Stimulated activated naive CD8-positive, alpha-beta T cell treated with anti-CD3 and anti-CD28 coated beads, Interleukin-15, Interleukin-2, amounts not matched to agents 100 ng/mL and 50 ng/mL, for 24 hours (primary cell): ENCODE results near the gene PMM2.
"Not testable (repeated sequence)": the region's sequence is repeated elsewhere in the genome, so short reads cannot be mapped to it uniquely, and the experiment has no call there.

ENCODE experiments used
- H3K27ac Mint-ChIP-seq: one replicate; pipeline ENCODE4 v1.8.0; 2021; ENCODE audit warnings: mild to moderate bottlenecking, mixed read lengths
- H3K27me3 Mint-ChIP-seq: one replicate; pipeline ENCODE4 v1.8.0; 2021; ENCODE audit warnings: mixed read lengths
- H3K36me3 Mint-ChIP-seq: one replicate; pipeline ENCODE4 v1.8.0; 2021; ENCODE audit warnings: low read depth, mixed read lengths
- H3K4me1 Mint-ChIP-seq: one replicate; pipeline ENCODE4 v1.8.0; 2021; ENCODE audit warnings: low read depth, mixed read lengths
- H3K4me3 Mint-ChIP-seq: one replicate; pipeline ENCODE4 v1.8.0; 2021; ENCODE audit warnings: mild to moderate bottlenecking, mixed read lengths
- H3K9me3 Mint-ChIP-seq: one replicate; pipeline ENCODE4 v1.8.0; 2021; ENCODE audit warnings: mixed read lengths

The PMM2 gene

DNA sequence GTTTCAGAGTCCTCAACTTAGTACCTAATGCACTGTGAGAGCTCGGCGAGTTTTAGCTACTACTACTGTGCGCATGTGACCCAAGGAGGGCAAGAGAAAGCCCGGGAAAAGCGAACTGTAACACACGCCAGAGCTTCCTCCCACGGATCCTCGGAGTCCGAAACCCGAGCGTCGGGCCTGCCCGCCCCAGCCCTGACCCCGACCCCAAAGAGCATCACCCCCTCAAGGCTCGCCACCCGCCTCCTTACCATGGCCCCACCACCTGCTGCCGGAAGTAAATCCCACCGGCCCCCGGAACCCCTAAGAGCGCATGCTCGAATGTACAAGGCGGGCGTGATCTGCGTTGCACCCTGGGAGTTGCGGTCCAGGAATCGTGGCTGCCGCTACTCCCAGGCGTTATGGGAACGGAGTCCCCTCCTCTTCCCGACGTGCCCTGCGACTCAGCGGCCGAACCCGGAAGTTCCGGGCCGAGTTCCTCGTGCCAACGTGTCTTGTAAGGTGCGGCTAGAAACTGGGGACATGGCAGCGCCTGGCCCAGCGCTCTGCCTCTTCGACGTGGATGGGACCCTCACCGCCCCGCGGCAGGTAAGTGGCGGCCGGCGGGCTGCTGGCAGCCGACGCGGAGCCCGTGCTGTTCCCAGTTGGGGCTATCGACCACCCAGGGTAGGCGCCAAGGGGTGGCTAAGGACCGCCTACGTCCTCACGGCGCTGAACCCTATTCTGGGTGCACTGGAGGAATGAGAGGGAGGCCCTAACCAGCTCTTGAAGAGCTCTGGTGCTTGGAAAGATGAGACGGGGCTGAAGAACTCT is at the start of gene PMM2, which contains the start of gene TMEM186:
Gene PMM2 (plus strand): TSS at position 476 of the 810 bp plus-strand sequence. CDS start 44 bp downstream, at position 520.
Gene TMEM186 (minus strand): TSS at position 276 of the 810 bp plus-strand sequence. CDS start 25 bp downstream, at position 251.
- Mint-ChIP-seq H3K4me1 (peaks cover 57% of the 10 kb centered on the region), H3K9me3 (no peaks in the 10 kb centered on the region), H3K27me3 (no peaks in the 10 kb centered on the region), H3K27ac (peak within 1 kb of the TSS; percentile 91), H3K36me3 (peaks cover 49% of the 10 kb centered on the region), H3K4me3 (peak within 1 kb of the TSS; percentile 95)

DNA sequence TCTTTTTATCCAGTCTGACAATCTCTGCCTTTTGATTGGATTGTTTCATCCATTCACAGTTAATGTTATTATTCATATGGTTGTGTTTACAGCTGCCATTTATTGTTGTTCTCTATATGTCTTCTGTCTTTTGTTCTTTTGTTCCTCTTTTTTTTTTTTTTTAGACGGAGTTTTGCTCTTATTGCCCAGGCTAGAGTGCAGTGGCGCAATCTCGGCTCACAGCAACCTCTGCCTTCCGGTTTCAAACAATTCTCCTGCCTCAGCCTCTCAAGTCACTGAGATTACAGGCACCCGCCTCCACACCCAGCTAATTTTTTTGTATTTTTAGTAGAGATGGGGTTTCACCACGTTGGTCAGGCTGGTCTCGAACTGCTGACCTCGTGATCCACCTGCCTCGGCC is 48.7 kb upstream of the PMM2 start:
- not testable (repeated sequence) for H3K4me3 Mint-ChIP-seq, H3K9me3 Mint-ChIP-seq, H3K27me3 Mint-ChIP-seq, H3K4me1 Mint-ChIP-seq, H3K27ac Mint-ChIP-seq
- peaks cover 15% of the 10 kb centered on the region for H3K36me3 Mint-ChIP-seq

DNA sequence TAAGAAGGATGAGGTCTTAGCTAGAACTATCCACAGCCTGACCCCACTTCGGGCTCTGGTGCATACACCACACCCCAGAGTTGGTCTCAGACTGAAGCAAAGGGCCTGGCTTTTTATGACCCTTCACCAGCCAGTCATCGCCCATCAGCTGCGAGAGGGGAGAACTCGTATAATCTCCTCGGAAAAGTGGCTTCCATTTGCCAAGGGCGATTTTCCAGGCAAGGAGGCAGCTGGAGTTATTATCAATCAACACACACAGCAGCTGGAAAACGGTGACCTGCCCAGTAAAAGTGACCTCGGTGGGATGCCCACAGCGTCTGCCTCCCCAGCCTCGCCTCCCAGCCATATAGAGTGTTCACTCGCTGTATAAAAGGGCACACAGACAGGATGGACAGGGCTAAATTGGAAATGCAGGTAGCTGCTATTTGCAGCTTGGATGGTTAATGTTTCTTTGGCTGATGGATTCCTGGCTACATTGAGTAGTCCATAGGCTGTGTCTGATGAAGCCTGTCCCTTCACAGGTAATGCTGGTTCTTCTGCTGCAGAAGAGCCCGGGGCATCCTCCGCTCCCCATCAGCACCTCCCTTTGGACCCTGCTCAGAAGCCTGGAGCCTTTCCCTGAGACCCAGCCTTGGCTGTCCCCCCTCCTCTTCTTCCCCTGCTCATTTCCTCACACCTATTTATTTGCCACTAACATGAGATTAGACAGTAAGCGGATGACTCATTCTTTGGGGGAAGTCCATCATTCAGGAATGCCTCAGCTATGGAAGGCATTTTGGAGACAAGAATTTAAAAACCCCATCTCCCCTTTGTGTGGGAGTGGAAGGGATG is 45.9 kb upstream of the PMM2 start:
- Mint-ChIP-seq H3K27ac (no peak overlapping the region), H3K4me3 (no peak overlapping the region), H3K36me3 (peaks cover 11% of the 10 kb centered on the region), H3K4me1 (no peaks in the 10 kb centered on the region), H3K27me3 (no peaks in the 10 kb centered on the region), H3K9me3 (no peaks in the 10 kb centered on the region)

DNA sequence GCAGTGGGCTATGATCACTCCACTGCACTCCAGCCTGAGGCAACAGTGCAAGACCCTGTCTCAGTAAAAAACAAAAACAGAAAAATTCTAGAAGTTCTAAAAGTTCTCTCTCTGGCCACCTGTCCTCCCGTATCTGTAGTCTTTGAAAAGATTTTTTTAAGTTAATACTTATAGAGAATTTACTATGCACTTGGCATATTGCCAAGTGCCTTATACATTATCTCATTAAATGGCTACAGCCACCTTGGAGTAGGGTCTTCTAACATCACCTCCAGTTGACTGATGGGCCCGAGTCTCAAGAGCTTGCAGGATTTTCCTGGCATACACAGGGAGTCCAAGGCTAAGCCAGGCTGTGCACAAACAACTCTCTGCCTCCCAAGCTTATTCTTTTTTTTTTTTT is 44.9 kb upstream of the PMM2 start:
- Mint-ChIP-seq H3K36me3 (peaks cover 11% of the 10 kb centered on the region), H3K27ac (no peak overlapping the region), H3K27me3 (no peaks in the 10 kb centered on the region), H3K4me3 (no peak overlapping the region), H3K9me3 (no peaks in the 10 kb centered on the region), H3K4me1 (no peaks in the 10 kb centered on the region)

DNA sequence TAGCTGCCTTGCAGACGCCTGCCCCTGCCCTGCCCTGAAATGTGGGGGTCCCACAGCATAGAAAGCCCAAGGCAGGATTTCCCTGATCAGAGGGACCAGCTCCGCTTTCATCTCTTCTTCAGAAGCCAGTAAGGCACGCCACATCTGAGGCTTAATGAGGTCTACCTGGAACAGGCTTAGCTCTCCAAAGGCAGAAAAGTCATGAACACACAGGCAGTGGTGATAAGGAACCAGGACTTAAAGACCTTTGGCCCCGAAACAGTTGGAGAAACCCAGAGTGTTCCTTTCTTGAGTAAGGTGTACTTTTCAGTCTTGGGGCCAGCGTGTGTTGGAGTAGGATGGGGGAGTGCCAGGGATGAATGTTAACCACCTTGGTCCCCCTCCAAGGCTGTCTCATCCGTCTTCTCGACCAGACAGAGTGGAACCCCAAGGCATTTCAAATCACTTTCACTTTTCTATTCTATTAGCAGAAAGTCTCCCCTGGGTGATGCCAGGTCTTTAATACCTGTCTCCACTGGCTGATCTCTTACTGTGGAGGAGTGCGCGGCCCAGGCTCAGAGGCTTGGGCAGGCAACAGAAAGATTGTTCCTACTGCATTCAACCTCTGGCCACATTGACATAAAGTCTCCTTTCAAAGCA is 44.1 kb upstream of the PMM2 start:
- no peaks in the 10 kb centered on the region for H3K27me3 Mint-ChIP-seq
- H3K27ac Mint-ChIP-seq, result no peak overlapping the region
- H3K9me3 Mint-ChIP-seq, result no peaks in the 10 kb centered on the region
- no peak overlapping the region for H3K4me3 Mint-ChIP-seq
- H3K4me1 Mint-ChIP-seq, result no peaks in the 10 kb centered on the region
- peaks cover 14% of the 10 kb centered on the region for H3K36me3 Mint-ChIP-seq

DNA sequence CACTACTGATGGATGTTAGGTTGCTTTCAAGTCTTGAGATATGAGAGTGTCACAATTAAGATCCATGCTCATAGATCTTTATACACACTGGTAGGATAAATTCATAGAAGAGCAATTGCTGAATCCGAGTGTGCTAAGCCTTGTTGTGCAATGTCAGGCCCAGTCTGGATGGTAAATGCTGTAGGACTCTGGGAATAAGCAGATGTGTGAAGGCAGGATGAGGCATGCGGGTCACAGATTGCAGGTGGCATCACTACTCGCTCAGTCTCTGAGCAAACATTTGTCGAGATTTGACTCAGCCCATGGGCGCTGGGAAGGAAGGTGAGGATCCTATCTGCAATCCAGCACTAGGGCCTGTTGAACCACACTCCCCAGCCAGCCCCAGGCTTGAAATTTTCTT is 40.9 kb upstream of the PMM2 start:
- Mint-ChIP-seq H3K4me1 (no peaks in the 10 kb centered on the region), H3K4me3 (no peak overlapping the region), H3K27ac (no peak overlapping the region), H3K36me3 (peaks cover 6% of the 10 kb centered on the region), H3K9me3 (no peaks in the 10 kb centered on the region), H3K27me3 (no peaks in the 10 kb centered on the region)

DNA sequence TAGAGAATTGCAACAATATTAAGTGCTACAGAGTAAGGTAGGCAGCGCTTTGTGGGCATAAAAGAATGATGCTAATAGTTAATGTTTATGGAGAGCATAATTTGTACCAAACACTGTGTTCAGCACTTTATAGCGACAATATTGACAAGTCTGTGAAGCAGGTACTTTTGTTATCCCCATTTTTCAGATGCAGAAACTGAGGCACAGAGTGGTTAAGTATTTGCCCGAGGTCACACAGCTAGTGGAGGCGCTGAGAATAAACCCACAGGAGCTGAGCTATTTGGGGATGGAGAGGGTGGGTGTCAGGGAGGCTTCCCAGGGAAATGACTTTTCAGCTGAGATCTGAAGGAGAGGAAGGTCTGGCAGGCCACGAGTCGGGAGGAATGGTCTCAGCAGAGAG is 39.6 kb upstream of the PMM2 start:
- Mint-ChIP-seq H3K27ac (no peak overlapping the region), H3K27me3 (no peaks in the 10 kb centered on the region), H3K4me3 (no peak overlapping the region), H3K36me3 (peaks cover 6% of the 10 kb centered on the region), H3K4me1 (no peaks in the 10 kb centered on the region), H3K9me3 (no peaks in the 10 kb centered on the region)

DNA sequence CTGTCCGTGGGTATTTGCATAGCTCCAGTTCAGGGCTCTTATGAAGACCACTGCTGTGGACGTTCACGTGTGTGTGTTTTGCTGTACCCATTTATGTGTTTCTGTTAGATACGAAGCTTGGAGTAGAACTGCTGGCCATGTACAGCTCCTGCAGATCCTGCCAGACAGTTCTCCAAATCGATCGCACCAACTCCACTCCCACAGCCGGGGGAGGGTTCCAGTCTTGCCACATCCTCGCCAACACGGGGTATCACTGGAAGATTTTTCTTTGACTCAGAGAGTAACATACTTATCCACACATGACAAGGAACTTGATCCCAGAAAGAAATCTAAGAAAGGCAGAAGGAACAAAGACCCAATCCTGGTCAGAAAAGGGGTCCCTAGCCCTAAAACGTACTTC is 37.6 kb upstream of the PMM2 start:
- Mint-ChIP-seq H3K27ac (no peak overlapping the region), H3K27me3 (no peaks in the 10 kb centered on the region)

DNA sequence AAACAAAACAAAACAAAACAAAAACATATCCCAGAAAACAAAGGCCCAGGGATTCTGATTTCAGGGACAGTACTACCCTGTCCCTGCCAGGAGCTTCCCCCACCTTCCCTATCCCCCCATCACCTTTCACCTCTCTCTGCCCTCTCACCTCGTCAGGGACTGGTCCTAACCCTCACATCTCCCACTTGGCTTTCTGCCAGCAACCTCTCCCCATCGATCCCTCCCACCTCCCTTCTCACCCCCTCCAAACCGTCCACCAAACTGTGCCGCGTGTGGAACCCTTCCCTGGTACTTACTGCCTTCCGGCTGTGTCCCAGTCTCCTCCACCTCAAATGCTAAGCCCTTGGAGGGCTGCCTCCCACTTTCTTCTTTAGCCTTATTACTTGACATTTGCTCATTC is 36.6 kb upstream of the PMM2 start:
- Mint-ChIP-seq H3K27me3 (no peaks in the 10 kb centered on the region), H3K9me3 (no peaks in the 10 kb centered on the region), H3K4me3 (no peak overlapping the region), H3K4me1 (no peaks in the 10 kb centered on the region), H3K27ac (no peak overlapping the region), H3K36me3 (peaks cover 6% of the 10 kb centered on the region)

More for the DNA sequence above, 37.6 kb upstream of the PMM2 start:
- Mint-ChIP-seq H3K36me3 (peaks cover 6% of the 10 kb centered on the region), H3K9me3 (no peaks in the 10 kb centered on the region), H3K4me3 (no peak overlapping the region), H3K4me1 (no peaks in the 10 kb centered on the region)

DNA sequence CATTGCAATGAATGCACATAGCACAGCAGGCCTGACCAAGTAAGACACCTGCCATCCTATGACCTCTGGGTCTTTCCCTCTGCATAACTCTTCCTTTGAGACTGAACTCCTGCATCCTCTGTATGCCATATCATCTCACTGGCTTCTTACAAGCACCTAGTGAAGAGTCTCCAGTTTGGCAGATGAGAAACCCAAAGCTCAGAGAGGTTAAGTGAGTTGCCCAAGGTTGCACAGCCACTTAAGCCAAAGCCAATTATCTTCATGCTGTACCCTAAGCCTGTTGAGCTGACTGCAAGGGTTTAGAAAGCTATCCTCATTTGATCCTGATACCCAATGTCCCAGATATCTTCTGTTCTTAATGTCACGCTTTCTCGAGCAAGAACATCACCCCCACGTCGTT is 35.4 kb upstream of the PMM2 start:
- H3K9me3 Mint-ChIP-seq, result no peaks in the 10 kb centered on the region

DNA sequence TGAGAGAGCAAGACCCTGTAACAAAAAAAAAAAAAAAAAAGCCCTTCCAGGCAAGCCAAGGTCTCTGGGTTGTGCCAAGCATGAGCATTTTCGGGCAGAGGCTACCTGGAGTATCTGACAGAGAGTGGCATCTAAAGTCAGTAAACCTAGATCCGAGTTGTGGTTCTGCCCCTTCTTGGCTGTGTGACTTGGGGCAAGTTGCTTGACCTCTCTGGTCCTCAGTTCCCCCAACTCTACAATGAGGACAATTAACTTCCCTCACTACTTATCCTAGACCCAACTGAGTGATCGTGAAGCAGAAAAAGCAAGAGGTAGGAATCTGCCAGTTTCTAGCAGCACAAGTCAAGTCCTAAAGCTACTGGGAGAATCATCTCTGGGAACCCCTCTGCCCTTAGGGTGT is 34.6 kb upstream of the PMM2 start:
- Mint-ChIP-seq H3K27ac (no peak overlapping the region), H3K27me3 (no peaks in the 10 kb centered on the region), H3K9me3 (no peaks in the 10 kb centered on the region), H3K4me1 (no peaks in the 10 kb centered on the region), H3K36me3 (peaks cover 2% of the 10 kb centered on the region), H3K4me3 (no peak overlapping the region)

More for the DNA sequence above, 35.4 kb upstream of the PMM2 start:
- Mint-ChIP-seq H3K4me3 (no peak overlapping the region), H3K4me1 (no peaks in the 10 kb centered on the region), H3K27me3 (no peaks in the 10 kb centered on the region), H3K36me3 (peaks cover 6% of the 10 kb centered on the region), H3K27ac (no peak overlapping the region)

DNA sequence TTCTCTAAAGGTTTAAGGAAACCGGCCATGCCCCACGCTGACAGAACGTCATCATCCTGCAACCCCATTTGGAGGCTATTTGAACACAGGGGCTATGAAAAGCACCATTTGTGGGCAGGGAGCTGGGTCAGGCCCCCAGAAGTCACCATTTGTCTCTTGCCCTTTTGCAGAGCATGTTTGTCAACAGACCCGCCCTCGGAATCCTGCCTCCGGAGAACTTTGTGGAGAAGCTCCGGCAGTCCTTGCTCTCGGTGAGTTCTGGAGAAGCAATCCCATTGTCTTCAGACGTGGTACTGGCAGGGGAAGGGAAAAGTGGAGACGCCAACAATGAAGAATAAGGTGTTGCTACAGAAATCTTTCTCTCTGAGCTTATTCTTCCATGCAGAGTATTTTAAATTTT is 33.7 kb upstream of the PMM2 start:
- H3K27me3 Mint-ChIP-seq, result no peaks in the 10 kb centered on the region
- no peak overlapping the region for H3K4me3 Mint-ChIP-seq
- H3K27ac Mint-ChIP-seq, result no peak overlapping the region
- H3K4me1 Mint-ChIP-seq, result no peaks in the 10 kb centered on the region
- H3K9me3 Mint-ChIP-seq, result no peaks in the 10 kb centered on the region
- H3K36me3 Mint-ChIP-seq, result peaks cover 9% of the 10 kb centered on the region

DNA sequence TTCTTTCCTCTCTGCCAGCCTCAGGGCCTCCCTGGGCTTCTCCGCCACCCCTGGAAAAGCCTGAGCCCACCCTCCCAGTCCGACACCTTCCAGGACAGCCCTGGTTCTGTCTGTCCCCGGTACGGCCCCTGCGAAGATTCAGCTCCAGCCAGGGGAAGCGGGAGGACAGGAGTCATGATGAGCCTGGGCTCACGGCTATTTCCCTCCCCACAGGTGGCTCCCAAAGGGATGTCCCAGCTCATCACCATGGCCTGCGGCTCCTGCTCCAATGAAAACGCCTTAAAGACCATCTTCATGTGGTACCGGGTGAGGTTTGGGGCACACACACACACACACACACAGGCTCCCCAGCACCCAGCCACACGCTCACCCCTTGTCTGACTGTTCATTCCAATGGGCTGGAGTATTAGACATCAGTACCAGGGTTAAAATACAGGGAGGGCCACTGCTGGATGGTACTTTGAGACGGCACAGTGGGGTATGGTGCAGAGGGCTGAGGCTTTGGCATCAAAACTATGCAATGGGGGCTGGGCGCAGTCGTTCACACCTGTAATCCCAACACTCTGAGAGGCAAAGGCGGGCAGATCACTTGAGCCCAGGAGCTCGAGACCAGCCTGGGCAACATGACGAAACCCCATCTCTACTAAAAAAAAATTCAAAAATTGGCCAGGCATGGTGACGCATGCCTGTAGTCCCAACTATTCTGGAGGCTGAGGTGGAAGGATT is 33.0 kb upstream of the PMM2 start:
- Mint-ChIP-seq H3K4me1 (no peaks in the 10 kb centered on the region), H3K9me3 (no peaks in the 10 kb centered on the region), H3K4me3 (no peak overlapping the region), H3K36me3 (peaks cover 12% of the 10 kb centered on the region), H3K27ac (no peak overlapping the region), H3K27me3 (no peaks in the 10 kb centered on the region)

DNA sequence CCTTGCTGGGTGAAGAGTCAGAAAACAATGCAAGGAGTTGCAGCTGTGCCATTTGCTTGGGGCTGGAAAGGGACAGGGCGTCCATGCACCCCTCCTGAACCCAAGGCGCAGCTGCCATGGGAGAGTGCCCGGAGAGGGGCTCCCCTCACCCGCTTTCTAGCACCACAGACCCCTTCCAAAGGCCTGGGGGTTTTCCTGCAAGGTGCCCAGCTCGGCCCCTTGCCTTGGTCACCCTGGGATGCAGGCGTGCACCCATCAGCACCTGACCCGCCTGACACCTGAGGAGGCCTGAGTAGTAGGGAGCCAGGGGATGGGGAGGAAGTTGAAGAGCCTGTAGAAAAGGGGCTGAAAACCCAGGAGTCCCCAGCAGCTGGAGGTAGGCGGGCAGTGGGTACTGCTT is 30.5 kb upstream of the PMM2 start:
- H3K4me1 Mint-ChIP-seq, result no peaks in the 10 kb centered on the region
- no peaks in the 10 kb centered on the region for H3K27me3 Mint-ChIP-seq
- H3K4me3 Mint-ChIP-seq, result no peak overlapping the region
- peaks cover 14% of the 10 kb centered on the region for H3K36me3 Mint-ChIP-seq
- H3K9me3 Mint-ChIP-seq, result no peaks in the 10 kb centered on the region
- no peak overlapping the region for H3K27ac Mint-ChIP-seq
